DMS114 treated with DMSO at 0.1 percent for 48 hours (cell line): ENCODE data around the gene TRMT10B.
"Not testable (repeated sequence)": the region's sequence is repeated elsewhere in the genome, so short reads cannot be mapped to it uniquely, and the experiment has no call there.

Source experiments
- DNase-seq: peaks from one replicate; lab custom pipeline; 2025; ENCODE audit not compliant: unreplicated experiment; lab: John Stamatoyannopoulos, UW

TRMT10B gene

DNA sequence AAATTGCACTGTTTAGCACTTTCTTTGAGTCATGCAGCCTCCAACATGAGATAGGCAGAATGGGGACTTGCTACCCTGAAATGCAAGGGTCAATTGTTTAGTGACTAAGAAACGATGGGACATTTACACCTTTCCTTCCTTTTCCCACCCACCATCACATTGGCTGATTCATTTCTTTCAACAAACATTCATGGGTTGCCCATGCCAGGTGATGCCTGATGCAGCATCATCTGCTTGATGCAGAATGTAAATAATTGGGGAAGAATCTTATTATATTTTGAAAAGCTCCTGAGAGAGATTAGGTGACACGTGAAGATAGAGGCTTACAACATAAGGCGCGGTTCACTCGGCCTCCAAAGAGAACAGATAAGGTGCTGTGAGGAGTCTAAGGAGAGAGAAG lies 4.5 kb upstream of the TRMT10B start:
- DNase-seq = no peak

GRCh38 chr9:37751186-37751585 lies 2.4 kb upstream of the TRMT10B start:
- DNase-seq = no peak

DNA sequence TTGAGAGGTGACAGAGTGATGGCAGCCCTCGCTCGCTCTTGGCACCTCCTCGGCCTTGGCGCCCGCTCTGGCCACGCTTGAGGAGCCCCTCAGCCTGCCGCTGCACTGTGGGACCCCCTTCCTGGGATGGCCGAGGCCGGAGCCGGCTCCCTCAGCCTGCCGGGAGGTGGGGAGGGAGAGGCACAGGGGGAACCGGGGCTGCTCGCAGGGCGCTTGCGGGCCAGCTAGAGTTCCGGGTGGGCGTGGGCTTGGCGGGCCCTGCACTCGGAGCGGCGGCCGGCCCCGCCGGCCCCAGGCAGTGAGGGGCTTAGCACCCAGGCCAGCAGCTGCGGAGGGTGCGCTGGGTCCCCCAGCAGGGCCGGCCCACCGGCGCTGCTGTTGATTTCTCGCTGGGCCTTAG lies 1.9 kb upstream of the TRMT10B start:
- DNase-seq = not testable (repeated sequence)

- DNase-seq = not testable (repeated sequence)
Measured at GRCh38 chr9:37752112-37752511, 1.5 kb upstream of the TRMT10B start.

- DNase-seq = no peak
Measured at GRCh38 chr9:37752642-37753488, 740 bp upstream of the TRMT10B start.

DNA sequence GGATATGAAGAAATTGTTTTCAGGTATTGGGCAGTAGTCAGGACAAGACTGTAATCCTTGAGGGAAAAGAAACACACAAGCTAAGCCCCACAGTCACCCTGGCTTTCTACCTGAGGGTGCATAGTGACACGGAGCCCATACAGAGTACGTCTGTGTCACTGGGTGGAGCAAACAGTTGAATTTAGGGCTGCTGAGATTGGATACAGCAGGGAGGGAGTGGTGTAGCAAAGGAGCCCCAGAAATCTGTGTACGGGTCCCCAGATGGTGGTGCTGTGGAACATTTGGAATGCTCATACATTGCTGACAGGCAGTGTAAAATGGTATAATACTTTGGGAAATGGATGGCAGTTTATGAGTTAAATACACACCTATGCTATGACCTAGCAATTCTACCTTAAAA lies 5.1 kb downstream of the TRMT10B start:
- DNase-seq = no peak

DNA sequence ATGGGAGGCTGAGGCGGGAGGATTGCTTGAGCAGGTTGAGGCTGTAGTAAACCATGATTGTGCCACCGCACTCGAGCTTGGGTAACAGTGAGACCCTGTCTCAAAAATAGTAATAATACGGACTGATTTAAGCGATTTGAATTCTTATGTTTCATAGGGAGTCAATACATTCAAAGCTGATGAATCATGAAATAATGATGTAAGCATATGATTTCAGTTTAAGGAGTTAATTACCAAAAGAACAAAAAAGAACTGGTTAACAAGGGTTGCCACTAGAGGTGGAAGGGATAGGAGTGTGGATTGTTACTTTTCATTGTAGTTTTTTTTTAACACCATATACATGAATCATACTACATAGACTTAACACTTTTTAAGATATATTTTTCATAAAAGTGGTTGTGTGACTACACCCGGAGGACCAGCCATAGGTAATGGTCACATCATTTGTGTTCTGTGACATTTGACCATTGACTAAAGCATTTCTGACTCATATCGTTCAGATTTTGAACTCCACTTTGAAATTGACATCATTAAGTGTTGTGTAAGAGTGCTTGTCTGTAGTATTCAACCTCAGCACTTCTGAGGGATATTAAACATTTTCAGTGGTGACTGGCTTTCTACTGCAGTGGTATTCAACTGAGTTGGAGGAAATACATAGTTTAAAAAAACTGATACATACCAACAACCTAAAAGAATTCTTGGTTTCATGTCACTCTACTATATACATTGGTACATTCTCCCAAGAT lies 7.0 kb downstream of the TRMT10B start:
- no peak for DNase-seq

- no peak for DNase-seq
Measured at GRCh38 chr9:37761511-37761910, 7.9 kb downstream of the TRMT10B start.

DNA sequence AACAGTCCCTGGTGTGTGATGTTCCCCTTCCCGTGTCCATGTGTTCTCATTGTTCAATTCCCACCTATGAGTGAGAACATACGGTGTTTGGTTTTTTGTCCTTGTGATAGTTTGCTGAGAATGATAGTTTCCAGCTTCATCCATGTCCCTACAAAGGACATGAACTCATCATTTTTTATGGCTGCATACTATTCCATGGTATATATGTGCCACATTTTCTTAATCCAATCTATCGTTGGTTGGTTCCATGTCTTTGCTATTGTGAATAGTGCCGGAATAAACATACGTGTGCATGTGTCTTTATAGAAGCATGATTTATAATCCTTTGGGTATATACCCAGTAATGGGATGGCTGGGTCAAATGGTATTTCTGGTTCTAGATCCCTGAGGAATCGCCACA lies 11.7 kb downstream of the TRMT10B start:
- DNase-seq = not testable (repeated sequence)

DNA sequence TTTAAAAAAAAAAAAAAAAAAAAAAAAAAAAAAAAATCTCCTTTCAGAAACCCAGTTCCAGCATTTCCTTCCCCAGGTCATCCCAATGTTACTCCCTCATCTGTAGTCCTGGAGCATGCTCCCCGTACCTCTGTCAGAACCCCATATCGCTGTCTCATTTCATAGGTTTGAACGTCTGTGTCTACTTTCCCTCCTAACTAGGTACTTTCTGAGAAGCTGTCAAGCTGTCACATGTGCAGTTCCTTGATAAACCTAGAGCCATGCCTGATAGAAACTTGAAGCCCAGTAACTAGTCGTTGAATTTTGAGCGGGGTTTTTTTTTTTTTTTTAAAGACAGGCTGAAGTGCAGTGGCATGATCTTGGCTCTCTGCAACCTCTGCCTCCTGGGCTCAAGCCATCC lies 15.7 kb downstream of the TRMT10B start:
- no peak for DNase-seq

DNA sequence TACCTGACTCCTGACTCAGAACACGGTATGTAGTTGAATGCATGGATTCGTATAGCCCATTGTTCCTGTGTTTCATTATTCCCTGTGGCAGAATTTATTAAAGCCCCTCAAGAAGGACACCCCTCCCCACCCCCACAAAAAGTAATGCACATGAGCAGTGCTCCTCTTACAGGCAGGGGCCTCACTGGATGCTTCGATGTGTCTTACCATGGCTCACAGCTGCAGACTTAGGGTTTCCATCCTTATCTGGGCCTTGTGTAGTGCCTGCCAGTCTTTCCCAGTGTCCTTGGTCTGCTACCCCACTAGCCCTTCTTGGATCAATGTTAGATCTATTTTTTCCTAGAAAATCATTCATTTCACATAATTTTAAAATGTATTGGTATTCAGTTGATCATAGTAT lies 16.4 kb downstream of the TRMT10B start:
- DNase-seq = no peak

DNA sequence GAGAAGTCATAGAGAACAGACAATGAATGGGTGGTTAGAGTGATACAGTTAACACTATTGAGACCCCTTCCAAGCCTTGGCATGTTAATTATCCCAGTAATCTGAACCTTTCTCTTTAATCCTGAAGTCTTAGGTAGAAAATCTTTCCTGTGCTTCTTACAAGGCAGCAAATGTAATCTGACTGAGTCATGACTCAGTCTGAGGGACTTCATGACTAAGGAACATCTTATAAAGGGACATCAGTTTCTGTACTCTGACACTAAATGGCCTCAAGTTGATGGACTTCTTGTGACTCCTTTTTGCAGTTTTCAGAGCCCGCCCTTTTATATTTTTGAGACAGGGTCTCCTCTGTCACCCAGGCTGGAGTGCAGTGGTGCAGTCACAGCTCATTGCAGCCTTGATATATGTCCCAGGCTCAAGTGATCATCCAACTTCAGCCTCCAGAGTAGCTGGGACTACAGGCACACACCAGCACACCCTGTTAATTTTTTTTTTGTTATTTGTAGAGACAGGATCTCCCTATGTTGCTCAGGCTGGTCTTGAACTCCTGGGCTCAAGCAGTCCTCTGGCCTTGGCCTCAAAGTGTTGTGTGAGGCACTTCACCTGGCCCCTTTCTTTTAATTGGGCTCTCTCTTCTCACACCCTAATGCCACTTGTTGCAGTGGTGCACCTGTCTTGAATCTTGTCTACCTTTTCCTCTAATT lies 21.8 kb downstream of the TRMT10B start:
- no peak for DNase-seq

DNA sequence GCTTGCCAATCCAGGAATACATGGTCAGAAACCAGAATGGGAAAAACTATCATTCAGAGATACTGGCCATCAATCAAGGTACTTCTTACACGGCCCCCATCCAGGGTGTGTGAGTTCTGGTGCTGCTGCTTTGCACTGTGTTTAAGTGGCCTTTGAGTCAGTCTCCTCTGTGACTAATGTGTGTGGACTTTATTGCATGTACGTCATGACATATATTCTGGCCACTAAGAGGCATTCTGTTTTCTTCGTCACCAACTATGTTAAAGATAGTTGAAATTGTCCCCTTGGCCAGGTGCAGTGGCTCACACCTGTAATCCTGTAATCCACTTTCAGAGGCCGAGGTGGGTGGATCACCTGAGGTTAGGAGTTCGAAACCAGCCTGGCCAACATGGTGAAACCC lies 22.7 kb downstream of the TRMT10B start:
- DNase-seq = no peak

- DNase-seq = no peak
Measured at GRCh38 chr9:37778534-37778933, 24.9 kb downstream of the TRMT10B start.

- no peak for DNase-seq
Measured at GRCh38 chr9:37784291-37784615, 30.6 kb downstream of the TRMT10B start.

DNA sequence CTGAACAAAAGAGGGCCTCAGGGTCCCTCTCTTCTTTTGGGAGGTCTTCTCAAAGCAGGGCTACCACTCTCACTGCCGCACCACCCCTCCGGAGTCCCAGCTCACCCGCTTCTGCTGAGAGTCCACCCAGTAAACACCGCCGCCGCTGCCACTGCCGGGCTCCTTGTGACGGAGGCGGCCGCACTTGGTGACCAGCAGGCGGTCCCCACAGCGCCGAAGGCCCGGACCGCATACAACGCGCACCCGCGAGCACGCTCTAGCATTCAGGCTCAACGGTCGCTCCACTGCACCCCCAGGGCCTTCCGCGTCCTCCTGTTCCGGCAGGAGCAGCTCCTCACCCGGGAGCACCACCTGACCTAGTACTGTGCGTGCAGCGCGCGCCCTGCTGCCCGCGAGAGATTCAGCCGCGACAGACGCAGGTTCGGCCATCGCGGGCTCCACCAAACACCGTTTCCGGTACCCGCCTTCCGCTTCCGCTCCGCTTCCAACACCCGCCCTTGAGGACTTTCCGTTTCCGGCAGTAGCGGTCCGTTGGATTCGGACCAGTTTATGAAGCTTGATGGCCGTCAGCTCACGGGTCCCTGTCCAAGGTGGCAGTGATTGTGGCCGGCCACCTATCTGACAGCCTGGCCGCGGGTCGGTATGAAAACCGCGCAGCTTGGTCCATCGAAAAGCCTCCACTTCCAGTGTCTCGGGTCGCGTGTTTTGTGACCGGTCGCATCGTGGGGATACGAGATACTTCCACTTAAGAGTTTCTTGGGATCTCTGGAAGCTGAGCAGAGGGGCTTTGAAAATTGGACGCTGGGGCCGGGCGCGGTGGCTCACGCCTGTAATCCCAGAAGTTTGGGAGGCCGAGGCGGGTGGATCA lies 31.2 kb downstream of the TRMT10B start, which contains the start of gene EXOSC3:
Gene EXOSC3, minus strand, starts transcription at position 449 of the 868 bp plus-strand sequence. Its CDS starts 20 bp downstream, at position 429.
- DNase-seq = peak; percentile 83

DNA sequence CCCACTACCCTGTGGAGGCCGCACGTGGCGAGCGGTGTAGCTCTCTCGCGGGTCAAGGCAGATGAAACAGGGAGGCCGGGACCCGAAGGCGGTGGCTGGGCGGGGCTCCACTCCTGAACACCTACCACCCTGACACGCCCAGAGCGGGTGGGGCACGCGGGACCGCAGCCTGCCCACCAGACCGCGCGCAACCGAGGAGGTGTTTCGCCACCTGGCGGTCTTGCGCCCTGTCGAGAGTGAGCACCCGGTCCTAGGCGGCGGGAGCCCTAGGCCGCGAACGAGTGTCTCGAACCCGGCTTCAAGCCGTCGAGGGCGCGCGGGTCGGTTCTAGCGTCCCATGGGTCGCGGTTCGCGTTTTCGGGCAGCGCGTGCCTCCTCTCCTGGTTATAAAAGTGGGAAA lies 33.5 kb downstream of the TRMT10B start:
- no peak for DNase-seq

DNA sequence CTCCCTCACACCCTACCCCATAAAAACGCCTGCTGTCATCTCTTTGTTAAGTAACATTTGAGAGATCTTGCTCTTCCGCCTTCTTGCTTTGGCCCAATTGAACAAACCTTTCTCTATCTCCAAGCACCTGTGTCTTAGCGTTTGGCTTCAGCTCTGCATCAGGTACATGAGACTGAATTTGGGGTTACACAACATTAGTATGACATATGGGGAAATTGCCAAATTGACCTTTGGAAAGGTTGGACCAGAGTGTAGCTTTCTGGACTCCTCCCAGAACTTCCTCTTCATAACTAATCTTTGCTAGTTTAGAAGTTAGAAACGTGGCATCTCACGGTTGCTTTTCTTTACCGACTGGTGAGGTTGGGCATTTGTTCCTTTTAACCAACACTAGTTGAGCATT lies 34.7 kb downstream of the TRMT10B start:
- no peak for DNase-seq

- DNase-seq = no peak
Measured at GRCh38 chr9:37790096-37790495, 36.5 kb downstream of the TRMT10B start.

- no peak for DNase-seq
Measured at GRCh38 chr9:37792122-37792521, 38.5 kb downstream of the TRMT10B start.

DNA sequence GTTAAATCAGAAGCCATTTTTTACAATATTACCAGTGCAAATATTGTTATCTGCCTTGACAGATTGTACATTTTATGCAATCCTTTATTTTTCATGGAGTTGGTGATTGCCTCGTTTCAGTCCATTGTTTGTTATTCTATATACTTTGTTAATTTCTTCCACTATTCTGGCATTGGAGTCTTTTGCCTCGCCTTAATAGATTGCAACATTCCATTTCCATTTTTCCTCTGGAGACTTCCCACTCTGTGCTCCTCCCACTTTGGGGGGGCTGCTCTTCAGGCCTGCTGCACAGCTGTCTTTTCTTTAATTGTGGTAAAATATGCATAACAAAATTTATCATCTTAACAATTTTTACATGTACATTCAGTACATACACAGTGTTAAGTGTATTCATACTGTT lies 42.6 kb downstream of the TRMT10B start:
- DNase-seq = no peak
